LNCAP (cell line): ENCODE measurements around the gene DCUN1D2.

ENCODE experiments used
- TF ChIP-seq, protein P1 (sequence below): fragments of 450-650 bp; IDR thresholded peaks from 2 replicates; pipeline ENCODE4 v1.5.1; 2017; ENCODE audit warnings: mild to moderate bottlenecking

Gene DCUN1D2

DNA sequence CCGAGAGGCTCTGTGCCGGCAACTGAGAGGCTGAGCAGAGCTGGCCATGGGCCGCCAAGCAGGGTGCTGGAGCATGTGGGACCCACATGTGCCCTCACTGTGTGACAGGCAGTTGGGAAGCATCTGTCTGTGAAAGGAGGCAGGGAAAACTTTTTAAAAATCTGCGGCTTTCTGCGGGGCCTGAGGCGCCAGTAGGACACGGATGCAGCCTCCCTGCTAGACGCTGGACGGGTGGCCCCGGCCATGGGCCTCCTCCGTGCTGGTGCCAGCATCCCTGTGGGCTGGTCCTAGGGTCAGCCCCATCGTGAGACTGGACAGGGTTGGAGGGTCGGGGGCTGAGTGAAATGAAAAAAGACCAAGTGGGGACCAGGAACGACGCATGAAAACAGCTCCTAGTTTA, 20.9 kb upstream of the DCUN1D2 start:
- TF ChIP-seq, protein P1, sequence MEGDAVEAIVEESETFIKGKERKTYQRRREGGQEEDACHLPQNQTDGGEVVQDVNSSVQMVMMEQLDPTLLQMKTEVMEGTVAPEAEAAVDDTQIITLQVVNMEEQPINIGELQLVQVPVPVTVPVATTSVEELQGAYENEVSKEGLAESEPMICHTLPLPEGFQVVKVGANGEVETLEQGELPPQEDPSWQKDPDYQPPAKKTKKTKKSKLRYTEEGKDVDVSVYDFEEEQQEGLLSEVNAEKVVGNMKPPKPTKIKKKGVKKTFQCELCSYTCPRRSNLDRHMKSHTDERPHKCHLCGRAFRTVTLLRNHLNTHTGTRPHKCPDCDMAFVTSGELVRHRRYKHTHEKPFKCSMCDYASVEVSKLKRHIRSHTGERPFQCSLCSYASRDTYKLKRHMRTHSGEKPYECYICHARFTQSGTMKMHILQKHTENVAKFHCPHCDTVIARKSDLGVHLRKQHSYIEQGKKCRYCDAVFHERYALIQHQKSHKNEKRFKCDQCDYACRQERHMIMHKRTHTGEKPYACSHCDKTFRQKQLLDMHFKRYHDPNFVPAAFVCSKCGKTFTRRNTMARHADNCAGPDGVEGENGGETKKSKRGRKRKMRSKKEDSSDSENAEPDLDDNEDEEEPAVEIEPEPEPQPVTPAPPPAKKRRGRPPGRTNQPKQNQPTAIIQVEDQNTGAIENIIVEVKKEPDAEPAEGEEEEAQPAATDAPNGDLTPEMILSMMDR = no peak

DNA sequence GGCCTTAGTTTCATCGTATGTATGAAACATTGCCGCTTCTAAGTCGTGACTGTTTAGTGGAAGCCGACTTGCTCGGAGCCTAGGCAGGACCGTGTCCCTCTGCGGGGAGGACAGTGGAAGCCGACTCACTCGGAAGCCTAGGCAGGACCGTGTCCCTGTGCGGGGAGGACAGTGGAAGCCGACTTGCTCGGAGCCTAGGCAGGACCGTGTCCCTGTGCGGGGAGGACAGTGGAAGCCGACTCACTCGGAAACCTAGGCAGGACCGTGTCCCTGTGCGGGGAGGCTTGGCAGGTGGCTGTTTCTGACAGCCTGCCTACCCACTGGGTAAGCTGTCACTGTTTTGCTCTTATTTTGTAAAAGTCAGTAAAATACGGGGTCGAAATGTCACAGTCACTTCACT, 20.4 kb upstream of the DCUN1D2 start:
- TF ChIP-seq, protein P1 = no peak

DNA sequence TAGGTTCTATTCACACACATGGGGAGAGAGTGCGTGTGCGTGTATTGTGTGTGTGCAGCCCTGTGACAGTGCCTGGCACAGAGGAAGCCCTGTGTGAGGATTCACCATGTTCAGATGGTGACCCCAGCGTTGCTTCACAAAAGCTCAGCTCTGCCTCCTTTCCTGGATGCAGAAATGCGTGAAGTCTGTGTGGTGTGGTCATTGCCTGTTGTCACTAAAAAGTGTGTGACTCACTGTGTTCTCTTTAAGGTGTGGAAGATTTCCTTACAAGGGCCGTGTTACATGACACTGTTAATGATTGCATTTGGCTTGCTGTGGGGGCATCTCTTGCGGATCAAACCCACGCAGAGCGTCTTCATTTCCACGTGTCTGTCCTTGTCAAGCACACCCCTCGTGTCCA, 19.5 kb upstream of the DCUN1D2 start:
- TF ChIP-seq, protein P1 = no peak

DNA sequence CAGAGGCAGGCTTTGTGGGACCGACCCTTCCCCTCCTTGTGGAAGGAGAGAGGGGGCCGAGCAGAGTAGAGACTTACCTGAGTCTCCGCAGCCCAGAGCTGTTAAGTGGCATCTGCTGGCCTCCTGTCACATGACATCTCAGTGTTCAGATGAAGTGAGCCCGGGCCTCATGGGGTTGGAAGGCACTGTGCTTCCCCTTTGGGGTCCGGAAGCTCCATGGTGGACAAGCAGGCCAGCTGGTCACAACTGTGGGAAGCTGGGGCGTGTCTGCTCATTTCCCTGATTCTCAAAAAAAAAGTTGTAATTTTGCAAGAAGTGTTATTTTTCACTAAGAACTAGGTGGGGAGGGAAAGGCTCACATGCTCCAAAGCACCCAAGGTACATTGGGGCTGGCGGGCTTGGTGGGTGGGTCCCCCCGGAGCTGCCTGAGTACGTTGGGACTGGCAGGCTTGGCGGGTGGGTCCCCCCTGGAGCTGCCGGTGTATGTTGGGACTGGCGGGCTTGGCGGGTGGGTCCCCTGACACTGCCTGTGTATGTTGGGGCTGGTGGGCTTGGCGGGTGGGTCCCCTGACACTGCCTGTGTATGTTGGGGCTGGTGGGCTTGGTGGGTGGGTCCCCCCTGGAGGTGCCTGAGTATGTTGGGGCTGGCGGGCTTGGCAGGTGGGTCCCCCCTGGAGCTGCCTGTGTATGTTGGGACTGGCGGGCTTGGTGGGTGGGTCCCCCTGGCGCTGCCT, 18.2 kb upstream of the DCUN1D2 start:
- TF ChIP-seq, protein P1 = no peak

DNA sequence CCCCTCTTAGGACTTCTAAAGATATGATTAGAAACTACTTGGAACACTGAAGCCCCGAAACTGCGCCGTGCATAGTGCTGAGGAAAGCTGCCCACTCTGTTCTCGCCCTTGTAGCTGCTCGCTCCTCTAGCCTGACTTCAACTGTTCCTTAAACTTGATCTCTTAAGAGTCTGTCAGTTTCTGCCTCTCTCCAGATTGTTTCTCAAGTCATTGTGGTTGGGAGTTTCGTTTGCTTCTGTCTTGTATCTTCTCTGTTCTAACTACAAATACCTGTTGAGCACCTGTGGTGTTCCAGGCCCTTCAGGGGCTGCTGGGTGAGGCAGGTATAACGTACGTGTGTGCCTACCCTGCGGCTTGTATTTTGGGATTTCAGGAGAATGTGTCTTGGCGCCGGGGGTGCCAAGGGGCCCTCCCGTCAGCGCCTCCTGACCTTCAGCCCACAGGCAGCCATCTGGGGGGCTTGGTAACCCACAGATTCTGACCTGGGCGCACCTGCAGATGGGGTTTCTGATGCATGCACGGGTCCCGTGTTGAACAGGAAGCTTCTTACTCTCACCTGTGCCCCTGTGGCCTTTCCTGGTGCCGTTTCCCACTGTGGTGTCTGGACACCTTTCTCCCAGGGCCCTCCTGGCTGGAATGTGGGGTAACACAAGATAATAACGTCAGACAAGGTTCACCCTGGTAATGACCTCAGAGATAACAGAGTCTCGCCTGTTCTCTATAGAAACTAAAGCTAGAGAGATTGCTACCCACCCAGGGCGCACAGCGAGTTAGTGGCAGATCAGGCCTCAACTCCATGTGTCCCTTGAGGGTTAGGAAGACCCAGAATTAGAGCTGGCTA, 17.2 kb upstream of the DCUN1D2 start:
- TF ChIP-seq, protein P1 = no peak

DNA sequence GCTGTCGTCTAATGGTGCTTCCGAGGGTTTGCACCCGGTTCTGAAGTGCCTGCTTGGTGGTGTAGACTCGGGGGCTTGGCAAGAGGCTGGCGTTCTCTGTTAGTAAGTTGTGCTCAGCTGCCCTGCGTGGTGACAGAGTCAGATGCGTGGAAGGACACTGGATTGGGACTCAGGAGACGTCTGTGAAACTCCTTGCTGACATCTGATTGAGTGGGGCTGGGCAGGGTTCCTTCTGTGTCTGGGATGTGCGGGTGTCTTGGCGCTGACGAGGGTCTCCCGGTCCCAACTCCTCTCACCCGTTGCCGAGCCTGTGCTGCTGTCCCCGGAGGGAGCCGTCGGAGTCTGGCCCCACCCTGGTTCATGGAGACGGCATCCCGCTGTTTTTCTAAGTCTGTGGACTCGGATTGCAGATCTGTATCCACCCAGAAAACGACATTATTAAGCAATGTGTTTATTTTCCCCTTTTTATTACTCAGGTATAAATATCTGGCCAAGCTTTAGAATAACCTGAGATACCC, 16.4 kb upstream of the DCUN1D2 start:
- TF ChIP-seq, protein P1 = no peak

DNA sequence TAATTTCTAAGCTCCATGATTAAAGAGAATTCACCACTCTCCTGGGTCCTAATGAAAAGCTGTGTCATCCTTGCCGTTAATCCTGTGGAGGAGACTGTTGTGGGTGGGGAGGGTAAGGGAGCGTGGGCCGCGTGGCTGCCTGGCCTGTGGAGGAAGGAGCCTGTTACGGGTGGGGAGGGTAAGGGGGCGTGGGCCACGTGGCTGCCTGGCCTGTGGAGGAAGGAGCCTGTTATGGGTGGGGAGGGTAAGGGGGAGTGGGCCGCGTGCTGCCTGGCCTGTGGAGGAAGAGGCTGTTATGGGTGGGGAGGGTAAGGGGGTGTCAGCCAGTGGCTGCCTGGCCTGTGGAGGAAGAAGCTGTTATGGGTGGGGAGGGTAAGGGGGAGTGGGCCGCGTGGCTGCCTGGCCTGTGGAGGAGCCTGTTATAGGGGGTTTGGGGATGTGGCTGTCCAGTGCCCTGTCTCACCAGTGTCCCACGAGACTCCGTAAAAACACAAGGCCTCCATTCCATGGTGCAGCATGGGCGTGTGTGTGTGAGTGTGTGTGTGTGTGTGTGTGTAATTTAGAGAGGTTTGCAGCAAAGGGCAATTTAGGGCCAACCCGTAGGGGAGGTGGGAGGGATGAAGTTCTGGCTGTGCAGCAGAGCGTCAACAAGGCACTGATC, 15.6 kb upstream of the DCUN1D2 start:
- TF ChIP-seq, protein P1 = no peak
